HepG2 (cell line): ENCODE measurements around the gene APOLD1. TPM values are rescaled to one million over a fixed set of nuclear protein-coding genes. Genes with fewer than 3 reads are reported as not detected.

Experiments
- ATAC-seq: fragments of 200-7000 bp; cut with Tn5 transposase; 3 replicates; pipeline ENCODE4 v1.9.1; 2020; ENCODE audit warnings: mild to moderate bottlenecking, moderate library complexity
- BruUV-seq: library from RNA; stranded (reverse); fragments of 400-500 nt; replicated peaks from 2 replicates; lab custom pipeline; 2021; lab: Mats Ljungman, UMichigan
- CTCF ChIA-PET: fragments of 300-600 bp; formaldehyde crosslinking; extraction: SDS; loops from one replicate; lab custom pipeline; 2021; ENCODE audit warnings: low total read pairs, inconsistent platforms, low intra/inter-chr PET ratio; lab: Yijun Ruan, JAX
- POLR2A ChIA-PET: fragments of 350-600 bp; sonication (Branson Sonifier 250); formaldehyde crosslinking; loops from one replicate; lab custom pipeline; 2020; ENCODE audit warnings: antibody characterized with exemption, inconsistent platforms; lab: Yijun Ruan, JAX
- DNase-seq: peaks from one replicate; pipeline ENCODE4 v3.0.0-alpha.2; 2015; ENCODE audit warnings: low spot score
- FAIRE-seq: peaks from 3 replicates; lab custom pipeline; 2011; peaks lifted over from hg19 to GRCh38; lab: Jason Lieb, UNC
- H2AFZ ChIP-seq: one replicate; pipeline ENCODE4 v1.6.1; 2011; ENCODE audit warnings: low read length, inconsistent platforms
- H3K27ac ChIP-seq: fragments of 300-600 bp; 3 replicates; pipeline ENCODE4 v1.8.0; 2011; ENCODE audit warnings: mixed run types, mild to moderate bottlenecking, mixed read lengths, low read length, inconsistent platforms; ENCODE audit not compliant: insufficient read depth; ENCODE audit errors: extremely low read length
- H3K27me3 ChIP-seq, 2 experiments: fragments of 200-600 bp in 1 of 2; 2 replicates in 1 of 2; 3 replicates in 1 of 2; pipeline versions ENCODE4 v1.6.0 to v1.8.0; 2011; ENCODE audit warnings: low read length in 2 of 2, mild to moderate bottlenecking in 2 of 2, moderate library complexity in 2 of 2, inconsistent platforms in 1 of 2; ENCODE audit not compliant: insufficient read depth in 2 of 2, control insufficient read depth in 1 of 2
- H3K36me3 ChIP-seq, 2 experiments: fragments of 200-600 bp in 1 of 2; replicated peaks in 1 of 2; 2 replicates in 1 of 2; 3 replicates in 1 of 2; pipeline versions ENCODE4 v1.5.1 to v1.8.0; 2011; ENCODE audit warnings: low read length in 2 of 2, inconsistent platforms in 1 of 2; ENCODE audit not compliant: insufficient read depth in 2 of 2, control insufficient read depth in 1 of 2
- H3K4me1 ChIP-seq: 2 replicates; pipeline ENCODE4 v1.5.1; 2012; ENCODE audit warnings: low read length, inconsistent platforms; ENCODE audit not compliant: insufficient read depth
- H3K4me2 ChIP-seq: 2 replicates; pipeline ENCODE4 v1.6.0; 2011; ENCODE audit warnings: low read depth, low read length, inconsistent platforms
- H3K4me3 ChIP-seq, 3 experiments: fragments of 200-600 bp in 1 of 3; sonication (generic), shearing (Covaris generic) in 1 of 3; replicated peaks in 1 of 3; 2 replicates each; pipeline ENCODE4 v1.5.1; 2011 to 2016; ENCODE audit warnings: low read length in 3 of 3, inconsistent platforms in 2 of 3, low read depth in 2 of 3, mild to moderate bottlenecking in 2 of 3, control low read depth in 1 of 3, mixed read lengths in 1 of 3; ENCODE audit not compliant: insufficient read depth in 1 of 3
- H3K79me2 ChIP-seq: one replicate; pipeline ENCODE4 v1.6.1; 2011; ENCODE audit warnings: low read length, inconsistent platforms; ENCODE audit not compliant: insufficient read depth
- H3K9ac ChIP-seq: 2 replicates; pipeline ENCODE4 v1.6.0; 2011; ENCODE audit warnings: mild to moderate bottlenecking, low read depth, low read length, inconsistent platforms; ENCODE audit not compliant: insufficient read depth
- H3K9me3 ChIP-seq: 2 replicates; pipeline ENCODE4 v1.5.1; 2012; ENCODE audit warnings: mild to moderate bottlenecking, low read length
- H4K20me1 ChIP-seq: 2 replicates; pipeline ENCODE4 v1.6.0; 2011; ENCODE audit warnings: inconsistent platforms, mild to moderate bottlenecking, low read length, moderate library complexity; ENCODE audit not compliant: insufficient read depth
- ATF1 ChIP-seq: IDR thresholded peaks from 2 replicates; pipeline ENCODE4 v1.6.1; 2016; ENCODE audit warnings: mild to moderate bottlenecking, control low read depth
- ATF6 ChIP-seq: sonication (generic); formaldehyde crosslinking; conservative IDR thresholded peaks from 2 replicates; pipeline ENCODE4 v1.4.0; 2020; ENCODE audit warnings: missing genetic modification reagents
- ATF7-NPFF ChIP-seq: sonication (generic); formaldehyde crosslinking; IDR thresholded peaks from 2 replicates; pipeline ENCODE4 v1.8.1; 2023; ENCODE audit warnings: mild to moderate bottlenecking, low read depth, missing genetic modification reagents, moderate library complexity
- CREB1 ChIP-seq, 2 experiments: fragments of 450-650 bp in 1 of 2; IDR thresholded peaks; 2 replicates each; pipeline ENCODE4 v1.6.1; 2016 to 2017; ENCODE audit warnings: control low read depth in 1 of 2, mild to moderate bottlenecking in 1 of 2, missing compliant biosample characterization in 1 of 2, missing genetic modification characterization in 1 of 2
- CREM ChIP-seq, 2 experiments: sonication (generic) in 1 of 2; formaldehyde crosslinking in 1 of 2; IDR thresholded peaks; 2 replicates each; pipeline versions ENCODE4 v1.4.0 to v1.6.1; 2016 to 2020; ENCODE audit warnings: antibody characterized with exemption in 1 of 2, mild to moderate bottlenecking in 1 of 2, missing genetic modification reagents in 1 of 2
- GATA4 ChIP-seq: sonication (generic); IDR thresholded peaks from 2 replicates; pipeline ENCODE4 v1.6.1; 2016; ENCODE audit warnings: antibody characterized with exemption, low read depth, borderline replicate concordance
- GLI4 ChIP-seq: sonication (generic); formaldehyde crosslinking; IDR thresholded peaks from 2 replicates; pipeline ENCODE4 v1.5.1; 2020; ENCODE audit warnings: missing genetic modification reagents, mild to moderate bottlenecking, moderate library complexity, borderline replicate concordance
- HNF1B ChIP-seq: sonication (generic); formaldehyde crosslinking; IDR thresholded peaks from 2 replicates; pipeline ENCODE4 v1.5.1; 2020; ENCODE audit warnings: mild to moderate bottlenecking, moderate library complexity, missing genetic modification reagents
- IRF2 ChIP-seq: IDR thresholded peaks from 2 replicates; pipeline ENCODE4 v1.6.1; 2018; ENCODE audit warnings: missing genetic modification reagents, missing compliant biosample characterization
- KAT7 ChIP-seq: IDR thresholded peaks from 2 replicates; pipeline ENCODE4 v1.6.1; 2018; ENCODE audit warnings: borderline replicate concordance, missing compliant biosample characterization
- NCOA1 ChIP-seq: sonication (generic); formaldehyde crosslinking; IDR thresholded peaks from 2 replicates; pipeline ENCODE4 v1.9.0; 2021; ENCODE audit warnings: missing genetic modification reagents
- NFRKB ChIP-seq: fragments of 450-650 bp; IDR thresholded peaks from 2 replicates; pipeline ENCODE4 v1.6.1; 2017
- NFYC ChIP-seq: IDR thresholded peaks from 2 replicates; pipeline ENCODE4 v1.6.1; 2016; ENCODE audit warnings: missing genetic modification reagents, missing compliant biosample characterization
- PHF8 ChIP-seq: sonication (generic); formaldehyde crosslinking; IDR thresholded peaks from 2 replicates; pipeline ENCODE4 v1.5.0; 2020; ENCODE audit warnings: missing genetic modification reagents
- RFX5 ChIP-seq: IDR thresholded peaks from 2 replicates; pipeline ENCODE4 v1.6.1; 2011; ENCODE audit warnings: low read depth, low read length, improper control_type of control experiment
- RFXANK ChIP-seq: IDR thresholded peaks from 2 replicates; pipeline ENCODE4 v1.6.1; 2016
- RFXAP ChIP-seq: sonication (generic); formaldehyde crosslinking; IDR thresholded peaks from 2 replicates; pipeline ENCODE4 v1.4.0; 2020; ENCODE audit warnings: missing genetic modification reagents, borderline replicate concordance
- SNAI1 ChIP-seq: sonication (generic); formaldehyde crosslinking; IDR thresholded peaks from 2 replicates; pipeline ENCODE4 v1.5.0; 2020; ENCODE audit warnings: mild to moderate bottlenecking, missing genetic modification reagents, borderline replicate concordance
- TOE1 ChIP-seq: sonication (generic); formaldehyde crosslinking; IDR thresholded peaks from 2 replicates; pipeline ENCODE4 v1.4.0; 2020; ENCODE audit warnings: mild to moderate bottlenecking, missing genetic modification reagents
- ZBTB20 ChIP-seq: sonication (generic); formaldehyde crosslinking; IDR thresholded peaks from 2 replicates; pipeline ENCODE4 v1.8.1; 2023; ENCODE audit warnings: missing genetic modification reagents, low read depth, mild to moderate bottlenecking, borderline replicate concordance
- ZBTB7B ChIP-seq: sonication (generic); formaldehyde crosslinking; IDR thresholded peaks from 2 replicates; pipeline ENCODE4 v1.4.0; 2020; ENCODE audit warnings: missing genetic modification reagents
- ZFP36L2 ChIP-seq: sonication (generic); formaldehyde crosslinking; IDR thresholded peaks from 2 replicates; pipeline ENCODE4 v1.4.0; 2020; ENCODE audit warnings: missing genetic modification reagents
- ZMAT3 ChIP-seq: sonication (generic); formaldehyde crosslinking; conservative IDR thresholded peaks from 2 replicates; pipeline ENCODE4 v1.7.0; 2021; ENCODE audit warnings: missing genetic modification reagents
- ZMYM4 ChIP-seq: sonication (generic); formaldehyde crosslinking; IDR thresholded peaks from 2 replicates; pipeline ENCODE4 v1.8.1; 2023; ENCODE audit warnings: mild to moderate bottlenecking, missing genetic modification reagents
- ZNF580 ChIP-seq: IDR thresholded peaks from 2 replicates; pipeline ENCODE4 v1.6.1; 2016; ENCODE audit warnings: low read depth, borderline replicate concordance
- WGBS: methylation state at CpG from one replicate; pipeline ENCODE4 v1.1.6; 2017; ENCODE audit warnings: low lambda C conversion rate; 5-methylcytosine and 5-hydroxymethylcytosine counted together
- in situ Hi-C: cut with HindIII; loops from 2 replicates; pipeline ENCODE4 v1.10.0; 2017; ENCODE audit warnings: low pct_unique_long_range_greater_than_20kb; ENCODE audit not compliant: extremely low pct_ligation_motif_present
- intact Hi-C: fragments of 100-400 bp; cut with micrococcal nuclease; formaldehyde crosslinking; loops from one replicate; pipeline ENCODE4 v1.10.0; 2022; ENCODE audit not compliant: unreplicated experiment
- polyA plus RNA-seq, 8 experiments: library from polyadenylated mRNA; depleted of rRNA in 3 of 8; stranded (reverse) in 7 of 8; unstranded in 1 of 8; fragments of >200 nt; fragmentation: Illumina TruSeq in 4 of 8; extraction: Trizol in 4 of 8; gene quantifications; 2 replicates each; pipeline versions ENCODE4 v1.2.1 to v1.2.3, GENCODE V29; 2011 to 2016; ENCODE audit warnings: low read depth in 4 of 8, missing spikeins in 1 of 8, mixed read lengths in 1 of 8; ENCODE audit not compliant: insufficient read depth in 1 of 8
- total RNA-seq, 5 experiments: library from RNA; depleted of rRNA; stranded (reverse); fragments of >200 nt; fragmentation: Illumina TruSeq; extraction: Trizol; gene quantifications; 2 replicates each; pipeline ENCODE4 v1.2.3, GENCODE V29; 2016; ENCODE audit warnings: low read depth in 1 of 5

The APOLD1 gene
- total and polyA plus RNA-seq, 2 of the 13 experiments (the other 11 are each of a cell fraction or from before 2014, with no cell fraction given) = 0.20 to 0.84 TPM

GRCh38 chr12:12749433-12749832, 36.0 kb upstream of the APOLD1 start:
- Histone ChIP-seq H2AFZ (peak overlapping the region; percentile 90), H3K27ac (peak overlapping the region; percentile 47), H3K4me2 (peak overlapping the region; percentile 52), H3K4me1 (peaks cover 26% of the 10 kb centered on the region; the same call in 1 of the 2 replicates), H3K9ac (peak overlapping the region; percentile 36; the same call in 1 of the 2 replicates), H3K27me3 (no peaks in the 10 kb centered on the region), H4K20me1 (no peaks in the 10 kb centered on the region), H3K79me2 (no peaks in the 10 kb centered on the region), H3K9me3 (no peaks in the 10 kb centered on the region), H3K4me3 (peak overlapping the region; percentile 35 to 49 (median 44); a peak in 5 of 6 replicates), H3K36me3 (no peaks in the 10 kb centered on the region)
- POLR2A ChIA-PET = no interaction called here
- ATAC-seq (peak; percentile 85), DNase-seq (peak; percentile 63), FAIRE-seq (peak; percentile 81)
- CTCF ChIA-PET = no interaction called here
- 38% methylated on average over 7 of the region's 7 CpGs for WGBS
- BruUV-seq = no TSS peak
- intact Hi-C loops = no loop called here
- in situ Hi-C loops = no loop called here
- TF ChIP-seq ZMAT3 (no peak), ZMYM4 (CRISPR knock-in tag) (peak; percentile 67), NFYC (peak; percentile 81), PHF8 (CRISPR knock-in tag) (no peak), ZNF580 (CRISPR knock-in tag) (no peak), SNAI1 (CRISPR knock-in tag) (no peak), HNF1B (CRISPR knock-in tag) (no peak), IRF2 (CRISPR knock-in tag) (no peak), ATF1 (CRISPR knock-in tag) (peak; percentile 60; the same call in 1 of the 2 replicates), TOE1 (CRISPR knock-in tag) (no peak), CREM (IDR thresholded peaks at IDR 0.05) (peak; percentile 52; the same call in 1 of the 2 replicates), CREM (CRISPR knock-in tag; IDR thresholded peaks at IDR 0.05) (no peak), KAT7 (CRISPR knock-in tag) (no peak), ZBTB20 (no peak), RFXAP (peak; percentile 96), GLI4 (CRISPR knock-in tag) (no peak), ZBTB7B (CRISPR knock-in tag) (0 out of 2 replicates have a peak, but pooled peaks have one; percentile 43), ATF7-NPFF (CRISPR knock-in tag) (no peak), RFX5 (peak; percentile 92), ZFP36L2 (CRISPR knock-in tag) (no peak), ATF6 (CRISPR knock-in tag) (no peak), NFRKB (no peak), RFXANK (CRISPR knock-in tag) (peak; percentile 96), CREB1 (IDR thresholded peaks at IDR 0.05) (peak; percentile 45; the same call in 1 of the 2 replicates), CREB1 (CRISPR knock-in tag; IDR thresholded peaks at IDR 0.05) (peak; percentile 48; the same call in 1 of the 2 replicates), GATA4 (no peak), NCOA1 (CRISPR knock-in tag) (no peak)
